SK-N-SH (cell line): ENCODE measurements around the gene LY6G5C. TPM values are rescaled to one million over a fixed set of nuclear protein-coding genes. Genes with fewer than 3 reads are reported as not detected.

Source experiments
- CTCF ChIA-PET: fragments of 300-600, 350-600 bp; formaldehyde crosslinking; extraction: SDS; loops from one replicate; lab custom pipeline; 2021; lab: Yijun Ruan, JAX
- POLR2A ChIA-PET: fragments of 350-600 bp; sonication (Branson Sonifier 250); formaldehyde crosslinking; extraction: SDS; loops from one replicate; lab custom pipeline; 2020; ENCODE audit warnings: antibody characterized with exemption, inconsistent platforms; lab: Yijun Ruan, JAX
- DNase-seq: peaks from one replicate; pipeline ENCODE4 v3.0.0; 2012
- H2AFZ ChIP-seq: fragments of 200-600 bp; sonication (generic); 2 replicates; pipeline ENCODE4 v1.8.1; 2016; ENCODE audit warnings: antibody characterized with exemption, mild to moderate bottlenecking, low read depth
- H3F3A ChIP-seq: fragments of 200-600 bp; sonication (generic); replicated peaks from 2 replicates; pipeline ENCODE3; 2016; ENCODE audit warnings: antibody characterized with exemption, mild to moderate bottlenecking; ENCODE audit not compliant: insufficient read depth
- H3K27ac ChIP-seq, 2 experiments: fragments of 200-500 bp in 1 of 2; fragments of 200-600 bp in 1 of 2; sonication (Bioruptor generic) in 1 of 2; sonication (generic), shearing (Covaris generic) in 1 of 2; 2 replicates each; pipeline versions ENCODE4 v1.5.1 to v1.6.1; 2014 to 2016; ENCODE audit warnings: low read depth in 2 of 2, inconsistent platforms in 1 of 2, low read length in 1 of 2, mild to moderate bottlenecking in 1 of 2, mixed read lengths in 1 of 2
- H3K27me3 ChIP-seq: fragments of 200-600 bp; sonication (generic), shearing (Covaris generic); 2 replicates; pipeline ENCODE4 v1.6.1; 2016; ENCODE audit warnings: mixed run types; ENCODE audit not compliant: insufficient read depth
- H3K36me3 ChIP-seq, 2 experiments: fragments of 200-500 bp in 1 of 2; fragments of 200-600 bp in 1 of 2; sonication (Bioruptor generic) in 1 of 2; sonication (generic) in 1 of 2; replicated peaks in 1 of 2; 2 replicates each; pipeline versions ENCODE3 to v1.5.1; 2014 to 2016; ENCODE audit warnings: low read length in 1 of 2, mild to moderate bottlenecking in 1 of 2; ENCODE audit not compliant: insufficient read depth in 2 of 2, control insufficient read depth in 1 of 2
- H3K4me1 ChIP-seq, 2 experiments: fragments of 200-500 bp in 1 of 2; fragments of 200-600 bp in 1 of 2; sonication (Bioruptor generic) in 1 of 2; sonication (generic), shearing (Covaris generic) in 1 of 2; 2 replicates each; pipeline versions ENCODE4 v1.5.1 to v1.6.1; 2014 to 2016; ENCODE audit warnings: low read depth in 1 of 2, low read length in 1 of 2, mixed run types in 1 of 2; ENCODE audit not compliant: insufficient read depth in 2 of 2, control insufficient read depth in 1 of 2
- H3K4me2 ChIP-seq: fragments of 200-600 bp; sonication (generic), shearing (Covaris generic); 2 replicates; pipeline ENCODE4 v1.6.1; 2017; ENCODE audit warnings: mixed run types
- H3K4me3 ChIP-seq, 2 experiments: fragments of 200-500 bp in 1 of 2; fragments of 200-600 bp in 1 of 2; sonication (Bioruptor generic) in 1 of 2; sonication (generic), shearing (Covaris generic) in 1 of 2; 2 replicates each; pipeline versions ENCODE4 v1.5.1 to v1.8.1; 2014 to 2016; ENCODE audit warnings: low read depth in 2 of 2, inconsistent platforms in 1 of 2, low read length in 1 of 2, mild to moderate bottlenecking in 1 of 2, mixed read lengths in 1 of 2, moderate library complexity in 1 of 2
- H3K79me2 ChIP-seq: fragments of 200-600 bp; sonication (generic); 2 replicates; pipeline ENCODE4 v1.8.1; 2017; ENCODE audit warnings: mild to moderate bottlenecking; ENCODE audit not compliant: insufficient read depth
- H3K9ac ChIP-seq: fragments of 200-600 bp; sonication (generic); 2 replicates; pipeline ENCODE4 v1.6.1; 2017; ENCODE audit warnings: mixed run types
- H3K9me2 ChIP-seq: fragments of 200-600 bp; sonication (generic); 2 replicates; pipeline ENCODE4 v1.6.1; 2017; ENCODE audit warnings: mixed run types
- H3K9me3 ChIP-seq: fragments of 200-600 bp; sonication (generic); 2 replicates; pipeline ENCODE4 v1.6.1; 2017; ENCODE audit warnings: mixed run types, mild to moderate bottlenecking, moderate library complexity
- H4K20me1 ChIP-seq: fragments of 200-600 bp; sonication (generic); 2 replicates; pipeline ENCODE4 v1.6.1; 2017; ENCODE audit warnings: mild to moderate bottlenecking, mixed run types; ENCODE audit not compliant: insufficient read depth
- CHD2 ChIP-seq: fragments of 150-350 bp; IDR thresholded peaks from 2 replicates; pipeline ENCODE4 v1.6.1; 2018; ENCODE audit warnings: low read length; ENCODE audit not compliant: partially characterized antibody
- EP300 ChIP-seq, 2 experiments: IDR thresholded peaks; 2 replicates each; pipeline versions ENCODE4 v1.4.0 to v1.6.1; 2012; ENCODE audit warnings: borderline replicate concordance in 1 of 2, low read depth in 1 of 2, low read length in 1 of 2
- FOXM1 ChIP-seq: IDR thresholded peaks from 2 replicates; pipeline ENCODE4 v1.4.0; 2012; ENCODE audit warnings: low read depth, mild to moderate bottlenecking
- GABPA ChIP-seq: IDR thresholded peaks from 2 replicates; pipeline ENCODE4 v1.4.0; 2012; ENCODE audit warnings: low read depth, mild to moderate bottlenecking
- JUND ChIP-seq: IDR thresholded peaks from 2 replicates; pipeline ENCODE4 v1.4.0; 2012
- MEF2A ChIP-seq: IDR thresholded peaks from 2 replicates; pipeline ENCODE4 v1.4.0; 2012; ENCODE audit warnings: low read depth, borderline replicate concordance
- NRF1 ChIP-seq: IDR thresholded peaks from 2 replicates; pipeline ENCODE4 v1.6.1; 2012; ENCODE audit warnings: low read depth, mild to moderate bottlenecking, low read length
- POLR2AphosphoS5 ChIP-seq: IDR thresholded peaks from 2 replicates; pipeline ENCODE4 v1.6.1; 2012; ENCODE audit warnings: low read depth, low read length
- RCOR1 ChIP-seq: fragments of 150-350 bp; IDR thresholded peaks from 2 replicates; pipeline ENCODE4 v1.6.1; 2017; ENCODE audit warnings: antibody characterized with exemption, low read length
- RXRA ChIP-seq: IDR thresholded peaks from 2 replicates; pipeline ENCODE4 v1.4.0; 2012; ENCODE audit warnings: low read depth, mild to moderate bottlenecking, borderline replicate concordance
- SIN3A ChIP-seq: IDR thresholded peaks from 2 replicates; pipeline ENCODE4 v1.6.1; 2012; ENCODE audit warnings: low read depth, mild to moderate bottlenecking, low read length, moderate library complexity, borderline replicate concordance
- TCF12 ChIP-seq: IDR thresholded peaks from 2 replicates; pipeline ENCODE4 v1.4.0; 2012
- WGBS: methylation state at CpG from one replicate; pipeline ENCODE4 v1.1.6; 2017; ENCODE audit warnings: low lambda C conversion rate; 5-methylcytosine and 5-hydroxymethylcytosine counted together
- polyA plus RNA-seq, 3 experiments: library from polyadenylated mRNA; depleted of rRNA; stranded (reverse); fragments of >200 nt; gene quantifications; 2 replicates each; pipeline ENCODE4 v1.2.3, GENCODE V29; 2012
- TF ChIP-seq, protein P1 (sequence below): IDR thresholded peaks from 2 replicates; pipeline ENCODE4; 2012
- TF ChIP-seq, protein P2 (sequence below): fragments of 150-350 bp; IDR thresholded peaks from 2 replicates; pipeline ENCODE4 v1.6.1; 2017; ENCODE audit warnings: antibody characterized with exemption, low read length, low read depth, borderline replicate concordance

Gene LY6G5C
- polyA plus RNA-seq, 1 of the 3 experiments (the other 2 are of a cell fraction): 1.1 TPM

DNA sequence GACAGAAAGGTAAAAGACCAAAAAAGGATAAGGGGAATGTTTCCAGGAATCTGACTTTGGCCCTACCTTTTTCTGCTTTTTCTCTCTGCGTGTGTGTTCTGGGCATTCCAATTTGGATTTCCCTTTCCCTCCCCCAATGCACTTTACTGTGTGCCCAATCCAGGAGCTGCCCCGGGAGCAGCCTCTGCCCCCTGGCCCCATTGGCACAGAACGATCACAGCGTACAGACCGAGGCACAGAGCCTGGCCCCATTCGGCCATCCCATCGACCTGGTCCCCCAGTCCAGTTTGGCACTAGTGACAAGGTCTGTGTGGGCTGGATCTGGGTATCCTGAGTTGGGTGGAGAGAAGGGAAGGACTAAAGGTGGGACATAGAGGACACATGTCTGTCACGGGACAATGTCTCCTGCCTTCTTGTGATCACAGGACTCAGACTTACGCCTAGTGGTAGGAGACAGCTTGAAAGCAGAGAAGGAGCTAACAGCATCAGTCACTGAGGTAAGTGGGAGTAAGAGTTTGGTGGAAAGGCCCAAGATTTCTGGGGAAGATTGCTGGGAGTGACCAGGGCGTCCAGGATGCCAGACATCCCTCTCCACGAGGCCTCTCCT is 45.8 kb downstream of the LY6G5C start (continued):
- no peak for TF ChIP-seq MEF2A
- no peak for TF ChIP-seq EP300 (IDR thresholded peaks at IDR 0.05; ENCODE audit: borderline replicate concordance in 1 of 2, low read depth in 1 of 2, low read length in 1 of 2)
- TF ChIP-seq RXRA: no peak
- TF ChIP-seq SIN3A: no peak
- TF ChIP-seq, protein P1, sequence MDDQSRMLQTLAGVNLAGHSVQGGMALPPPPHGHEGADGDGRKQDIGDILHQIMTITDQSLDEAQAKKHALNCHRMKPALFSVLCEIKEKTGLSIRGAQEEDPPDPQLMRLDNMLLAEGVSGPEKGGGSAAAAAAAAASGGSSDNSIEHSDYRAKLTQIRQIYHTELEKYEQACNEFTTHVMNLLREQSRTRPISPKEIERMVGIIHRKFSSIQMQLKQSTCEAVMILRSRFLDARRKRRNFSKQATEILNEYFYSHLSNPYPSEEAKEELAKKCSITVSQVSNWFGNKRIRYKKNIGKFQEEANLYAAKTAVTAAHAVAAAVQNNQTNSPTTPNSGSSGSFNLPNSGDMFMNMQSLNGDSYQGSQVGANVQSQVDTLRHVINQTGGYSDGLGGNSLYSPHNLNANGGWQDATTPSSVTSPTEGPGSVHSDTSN: no peak
- TF ChIP-seq RCOR1: no peak
- TF ChIP-seq, all 33 proteins: peak for 0

DNA sequence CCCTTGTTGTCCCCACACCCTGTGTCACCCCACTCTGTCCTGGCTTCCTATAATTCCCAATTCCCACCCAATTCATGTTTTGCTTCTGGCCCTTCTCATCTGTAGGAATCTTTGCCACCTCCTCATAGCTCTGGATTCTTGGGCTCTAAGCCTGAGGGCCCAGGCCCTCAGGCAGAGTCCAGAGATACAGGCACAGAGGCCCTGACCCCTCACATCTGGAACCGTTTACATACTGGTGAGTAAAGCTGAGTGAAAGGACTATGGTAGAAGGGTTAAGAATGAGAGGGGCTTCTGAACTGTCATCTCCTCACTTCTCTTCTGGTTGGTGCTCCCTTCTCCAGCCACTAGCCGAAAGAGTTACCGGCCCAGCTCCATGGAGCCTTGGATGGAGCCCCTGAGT is 46.7 kb downstream of the LY6G5C start:
- H3K36me3 ChIP-seq: peaks cover 37 to 94% of the 10 kb centered on the region in 2 experiments
- CTCF ChIA-PET: interaction anchor here (0.9 to 1.4 kb wide), 3 partner anchors 13 to 18 kb away, joined by 3 to 5 read pairs (median 4); partner anchors contain the start of gene BAG6

DNA sequence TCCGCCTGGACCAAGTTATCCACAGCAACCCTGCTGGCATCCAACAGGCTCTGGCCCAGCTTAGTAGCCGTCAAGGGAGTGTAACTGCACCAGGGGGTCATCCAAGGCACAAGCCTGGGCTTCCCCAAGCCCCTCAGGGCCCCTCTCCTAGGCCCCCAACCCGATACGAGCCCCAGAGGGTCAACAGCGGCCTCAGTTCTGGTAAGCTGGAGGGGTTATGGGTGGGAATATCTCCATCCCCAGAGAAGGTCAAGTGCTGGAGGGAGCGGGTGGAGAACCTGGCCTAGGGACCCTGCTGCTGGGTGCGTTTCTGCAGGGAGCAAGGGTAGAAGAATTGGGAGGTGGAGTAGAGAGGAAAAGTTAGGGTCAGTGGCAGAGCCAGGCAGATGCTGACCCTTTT is 47.4 kb downstream of the LY6G5C start:
- no peak overlapping the region for H2AFZ ChIP-seq
- CTCF ChIA-PET: interaction anchor here (0.6 to 1.4 kb wide), 3 partner anchors 10 to 416 kb away, joined by 3 to 4 read pairs (median 4); no protein-coding TSS in a partner anchor
- H3K9me3 ChIP-seq: no peaks in the 10 kb centered on the region
- peaks cover 19% of the 10 kb centered on the region; the same call in 1 of the 2 replicates for H4K20me1 ChIP-seq
- peaks cover 44 to 96% of the 10 kb centered on the region in 2 experiments for H3K36me3 ChIP-seq
- POLR2A ChIA-PET: interaction anchor here (1.0 to 1.3 kb wide), 4 partner anchors 10 to 27 kb away, joined by 3 to 11 read pairs (median 4); partner anchors contain the start of gene C6orf47
- peaks cover 19% of the 10 kb centered on the region; the same call in 1 of the 2 replicates for H3K79me2 ChIP-seq
- peaks cover 43% of the 10 kb centered on the region for H3F3A ChIP-seq
- WGBS: 98% methylated on average over 5 of the region's 7 CpGs
- H3K9me2 ChIP-seq: no peaks in the 10 kb centered on the region
- no peaks in the 10 kb centered on the region for H3K27me3 ChIP-seq
- H3K4me1 ChIP-seq: no peaks in the 10 kb centered on the region; a peak in 1 of 4 replicates
- no peak overlapping the region for H3K4me2 ChIP-seq
- no peak overlapping the region for H3K9ac ChIP-seq
- TF ChIP-seq POLR2AphosphoS5 (no peak), NRF1 (no peak), GABPA (no peak), FOXM1 (no peak), CHD2 (no peak)
- TF ChIP-seq, protein P2, sequence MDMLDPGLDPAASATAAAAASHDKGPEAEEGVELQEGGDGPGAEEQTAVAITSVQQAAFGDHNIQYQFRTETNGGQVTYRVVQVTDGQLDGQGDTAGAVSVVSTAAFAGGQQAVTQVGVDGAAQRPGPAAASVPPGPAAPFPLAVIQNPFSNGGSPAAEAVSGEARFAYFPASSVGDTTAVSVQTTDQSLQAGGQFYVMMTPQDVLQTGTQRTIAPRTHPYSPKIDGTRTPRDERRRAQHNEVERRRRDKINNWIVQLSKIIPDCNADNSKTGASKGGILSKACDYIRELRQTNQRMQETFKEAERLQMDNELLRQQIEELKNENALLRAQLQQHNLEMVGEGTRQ: no peak
- no peak overlapping the region; a peak in 1 of 4 replicates for H3K27ac ChIP-seq
- peak; percentile 18 for DNase-seq
- no peak overlapping the region for H3K4me3 ChIP-seq

More for the DNA sequence above, 46.7 kb downstream of the LY6G5C start:
- H3K9me2 ChIP-seq: no peaks in the 10 kb centered on the region
- TF ChIP-seq JUND (no peak), TCF12 (0 out of 2 replicates have a peak, but pooled peaks have one; percentile 27)
- WGBS: 80% methylated on average over 3 of the region's 3 CpGs
- H3K9me3 ChIP-seq: no peaks in the 10 kb centered on the region
- peaks cover 50% of the 10 kb centered on the region for H3F3A ChIP-seq
- no peak overlapping the region for H3K4me2 ChIP-seq
- H3K4me1 ChIP-seq: no peaks in the 10 kb centered on the region; a peak in 1 of 4 replicates
- no peak overlapping the region for H3K9ac ChIP-seq
- no peak for DNase-seq
- H3K27ac ChIP-seq: peak overlapping the region in 1 of 2 experiments; percentile 28; a peak in 2 of 4 replicates
- H4K20me1 ChIP-seq: peaks cover 19% of the 10 kb centered on the region; the same call in 1 of the 2 replicates
- no peak overlapping the region for H3K4me3 ChIP-seq
- POLR2A ChIA-PET: interaction anchor here (1.0 to 1.3 kb wide), 2 partner anchors 10 to 11 kb away, joined by 6 to 11 read pairs; no protein-coding TSS in a partner anchor
- H3K79me2 ChIP-seq: peaks cover 15% of the 10 kb centered on the region; the same call in 1 of the 2 replicates
- H2AFZ ChIP-seq: no peak overlapping the region
- no peaks in the 10 kb centered on the region for H3K27me3 ChIP-seq
